ENCODE measurements around the gene CALML4.

CALML4 gene

GRCh38 chr15:68204776-68205557 is at the start of gene CALML4:
CALML4 (minus strand) TSS chr15:68205332; CDS start chr15:68205247, 85 bp downstream.
- no peak for TF ChIP-seq CTCF (IDR thresholded peaks at IDR 0.05)

GRCh38 chr15:68252925-68253534 is 47.9 kb upstream of the CALML4 start:
- TF ChIP-seq CTCF (IDR thresholded peaks at IDR 0.05): peak; percentile 86

GRCh38 chr15:68249058-68249713 is 44.1 kb upstream of the CALML4 start:
- TF ChIP-seq CTCF (IDR thresholded peaks at IDR 0.05): no peak

- no peak for TF ChIP-seq CTCF (IDR thresholded peaks at IDR 0.05)
Observed at GRCh38 chr15:68244235-68244634, 39.1 kb upstream of the CALML4 start.

- TF ChIP-seq CTCF (IDR thresholded peaks at IDR 0.05): no peak
Observed at GRCh38 chr15:68241088-68241935, 36.2 kb upstream of the CALML4 start.

GRCh38 chr15:68239025-68239424 is 33.9 kb upstream of the CALML4 start:
- no peak for TF ChIP-seq CTCF (IDR thresholded peaks at IDR 0.05)

- no peak for TF ChIP-seq CTCF (IDR thresholded peaks at IDR 0.05)
Observed at GRCh38 chr15:68235022-68235421, 29.9 kb upstream of the CALML4 start.
